Measurements from ENCODE around the gene CSNK1G2. TPM values are rescaled to one million over a fixed set of nuclear protein-coding genes. Genes with fewer than 3 reads are reported as not detected.
A peak's percentile ranks its signal among the peaks of the same experiment; 100 is the strongest.

The CSNK1G2 gene
- total RNA-seq, 3 donors from 2014 or later = 31.5 to 76.7 (median 68.2) TPM

DNA sequence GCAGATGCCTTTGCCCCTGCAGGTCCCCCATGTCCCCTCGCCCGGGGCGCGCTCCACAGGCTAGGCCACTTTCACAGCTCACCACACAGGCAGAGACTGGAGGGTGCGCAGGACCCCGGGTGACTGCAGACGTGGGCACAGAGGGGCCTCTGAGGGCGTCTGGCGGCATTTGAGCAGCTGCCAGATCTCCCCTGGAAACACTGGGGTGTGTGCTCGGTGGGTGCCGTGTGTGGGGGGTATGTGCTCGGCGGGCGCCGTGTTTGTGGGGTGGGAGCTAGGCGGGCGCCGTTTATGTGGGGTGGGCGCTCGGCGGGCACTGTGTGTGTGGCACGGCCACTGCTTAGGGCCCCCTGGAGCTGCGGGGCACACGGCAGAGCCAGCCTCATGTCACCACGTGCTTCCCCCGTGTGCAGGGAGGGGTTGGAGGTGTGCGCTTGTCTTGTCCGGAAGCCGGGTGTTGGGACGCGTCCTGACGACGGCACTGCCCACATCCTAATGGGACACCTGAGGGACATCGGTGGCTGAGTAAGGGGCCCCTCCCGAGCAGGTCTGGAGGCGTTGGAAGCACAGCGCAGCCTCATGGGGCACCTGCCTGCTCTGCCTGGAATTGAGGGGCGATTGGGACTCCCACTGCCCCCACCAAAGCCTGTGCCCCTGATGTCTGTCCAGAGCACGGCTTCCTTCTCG, 16.7 kb downstream of the CSNK1G2 start:
- no peak for TF ChIP-seq POLR2A (IDR thresholded peaks at IDR 0.05)
- TF ChIP-seq, protein P1, sequence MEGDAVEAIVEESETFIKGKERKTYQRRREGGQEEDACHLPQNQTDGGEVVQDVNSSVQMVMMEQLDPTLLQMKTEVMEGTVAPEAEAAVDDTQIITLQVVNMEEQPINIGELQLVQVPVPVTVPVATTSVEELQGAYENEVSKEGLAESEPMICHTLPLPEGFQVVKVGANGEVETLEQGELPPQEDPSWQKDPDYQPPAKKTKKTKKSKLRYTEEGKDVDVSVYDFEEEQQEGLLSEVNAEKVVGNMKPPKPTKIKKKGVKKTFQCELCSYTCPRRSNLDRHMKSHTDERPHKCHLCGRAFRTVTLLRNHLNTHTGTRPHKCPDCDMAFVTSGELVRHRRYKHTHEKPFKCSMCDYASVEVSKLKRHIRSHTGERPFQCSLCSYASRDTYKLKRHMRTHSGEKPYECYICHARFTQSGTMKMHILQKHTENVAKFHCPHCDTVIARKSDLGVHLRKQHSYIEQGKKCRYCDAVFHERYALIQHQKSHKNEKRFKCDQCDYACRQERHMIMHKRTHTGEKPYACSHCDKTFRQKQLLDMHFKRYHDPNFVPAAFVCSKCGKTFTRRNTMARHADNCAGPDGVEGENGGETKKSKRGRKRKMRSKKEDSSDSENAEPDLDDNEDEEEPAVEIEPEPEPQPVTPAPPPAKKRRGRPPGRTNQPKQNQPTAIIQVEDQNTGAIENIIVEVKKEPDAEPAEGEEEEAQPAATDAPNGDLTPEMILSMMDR (IDR thresholded peaks at IDR 0.05) = no peak
- no peak for TF ChIP-seq POLR2AphosphoS5 (IDR thresholded peaks at IDR 0.05)
- Histone ChIP-seq H3K27me3 (no peaks in the 10 kb centered on the region), H3K27ac (no peak overlapping the region)

DNA sequence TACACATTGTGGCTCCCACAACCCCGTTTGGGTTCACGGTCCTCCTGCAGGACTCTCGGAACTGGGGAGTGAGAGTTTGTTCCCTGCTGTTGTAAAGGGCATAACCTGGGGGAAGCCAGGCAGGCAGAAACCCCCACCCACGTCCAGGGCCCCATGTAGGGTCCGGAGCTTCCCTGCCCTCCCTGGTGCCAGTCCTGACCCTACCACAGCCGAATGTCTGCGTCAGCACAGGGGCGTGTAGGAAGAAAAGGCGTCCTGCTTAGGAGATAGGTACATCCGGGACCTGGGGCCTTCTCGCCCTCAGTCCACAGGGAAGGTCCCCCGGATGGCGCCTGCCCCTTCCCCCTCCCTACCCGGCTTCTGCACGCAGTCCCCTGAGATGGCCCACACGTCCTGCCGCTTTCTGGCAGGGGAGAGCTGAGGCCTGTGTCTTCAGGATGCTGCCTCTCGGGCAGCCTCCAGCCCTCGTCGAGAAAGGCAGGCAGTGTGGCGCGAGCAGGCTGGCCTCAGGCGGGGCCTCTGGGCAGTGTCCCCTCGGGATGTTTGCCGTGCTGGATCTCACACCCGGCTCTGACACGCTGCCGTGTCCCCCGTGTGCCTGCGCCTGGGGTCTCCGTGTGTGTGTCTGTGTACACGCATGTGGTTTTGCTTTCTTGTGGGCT, 19.1 kb downstream of the CSNK1G2 start:
- Histone ChIP-seq H3K36me3 (no peaks in the 10 kb centered on the region), H3K27me3 (no peaks in the 10 kb centered on the region), H3K4me1 (no peaks in the 10 kb centered on the region), H3K9me3 (no peaks in the 10 kb centered on the region), H3K4me3 (no peak overlapping the region), H3K27ac (no peak overlapping the region)
- TF ChIP-seq POLR2A (IDR thresholded peaks at IDR 0.05) (no peak), POLR2AphosphoS5 (IDR thresholded peaks at IDR 0.05) (no peak)
- TF ChIP-seq, protein P1 (IDR thresholded peaks at IDR 0.05) = no peak
- intact Hi-C loops (cut with DNase I; ENCODE audit: low total_unique reads) = no loop called here
- DNase-seq (ENCODE audit: low spot score in 2 of 2) = no peak

More for the DNA sequence above, 16.7 kb downstream of the CSNK1G2 start:
- intact Hi-C loops (cut with DNase I; ENCODE audit: low total_unique reads) = no loop called here
- Histone ChIP-seq H3K36me3 (no peaks in the 10 kb centered on the region), H3K9me3 (no peaks in the 10 kb centered on the region), H3K4me3 (no peak overlapping the region), H3K4me1 (no peaks in the 10 kb centered on the region)
- DNase-seq (ENCODE audit: low spot score in 2 of 2) = no peak

DNA sequence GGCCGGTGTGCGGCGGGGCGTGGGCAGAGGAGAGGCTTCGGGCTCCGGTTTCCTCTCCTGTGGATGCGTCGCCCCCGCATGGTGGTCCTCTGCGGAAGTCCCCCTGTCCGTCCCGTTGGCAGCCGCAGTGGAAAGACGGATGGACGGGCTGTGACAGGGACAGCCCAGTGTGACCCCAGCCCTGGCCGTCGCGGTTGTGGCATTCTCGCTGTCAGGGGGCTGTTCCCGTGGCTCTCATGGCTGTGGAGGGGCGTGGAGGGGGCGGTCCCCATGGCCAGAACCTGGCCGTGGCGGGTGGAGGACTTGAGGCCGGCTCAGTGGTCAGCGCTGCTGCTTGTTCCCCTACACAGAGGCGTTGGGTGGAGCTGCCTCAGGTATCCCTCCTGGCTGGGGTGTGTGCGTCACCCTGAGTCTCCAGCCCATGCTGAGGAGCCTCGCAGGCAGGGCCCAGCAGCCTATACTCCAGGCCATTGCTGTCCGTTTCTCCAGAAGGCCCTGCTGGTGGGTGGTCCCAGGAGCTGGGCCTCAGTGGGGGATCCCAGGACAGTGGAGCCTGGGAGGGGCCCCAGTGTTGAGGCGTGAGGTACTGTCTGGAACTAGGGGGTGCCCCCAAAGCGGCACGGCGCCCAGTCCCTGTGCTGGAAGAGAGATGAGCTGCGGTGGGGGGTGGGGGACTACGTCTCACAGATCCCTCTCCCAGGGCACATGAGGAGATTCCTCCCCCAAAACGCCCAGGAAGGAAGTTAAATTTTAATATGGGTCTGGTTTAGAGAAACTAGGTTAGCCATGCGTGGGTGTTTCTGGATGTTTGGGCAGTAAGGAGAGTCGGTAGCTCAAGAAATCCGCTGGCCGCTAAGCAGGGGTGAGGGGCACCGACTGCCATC, 20.3 kb downstream of the CSNK1G2 start:
- TF ChIP-seq POLR2AphosphoS5 (IDR thresholded peaks at IDR 0.05) = no peak
- TF ChIP-seq, protein P1 (IDR thresholded peaks at IDR 0.05) = no peak
- no peak for TF ChIP-seq POLR2A (IDR thresholded peaks at IDR 0.05)
- Histone ChIP-seq H3K27ac (peak overlapping the region in 1 of 2 donors; percentile 43), H3K9me3 (no peaks in the 10 kb centered on the region), H3K4me3 (peak overlapping the region in 1 of 3 donors; percentile 22), H3K27me3 (no peaks in the 10 kb centered on the region), H3K36me3 (no peaks in the 10 kb centered on the region), H3K4me1 (no peaks in the 10 kb centered on the region)
- intact Hi-C loops (cut with DNase I; ENCODE audit: low total_unique reads) = no loop called here
- DNase-seq (ENCODE audit: low spot score in 2 of 2) = no peak

DNA sequence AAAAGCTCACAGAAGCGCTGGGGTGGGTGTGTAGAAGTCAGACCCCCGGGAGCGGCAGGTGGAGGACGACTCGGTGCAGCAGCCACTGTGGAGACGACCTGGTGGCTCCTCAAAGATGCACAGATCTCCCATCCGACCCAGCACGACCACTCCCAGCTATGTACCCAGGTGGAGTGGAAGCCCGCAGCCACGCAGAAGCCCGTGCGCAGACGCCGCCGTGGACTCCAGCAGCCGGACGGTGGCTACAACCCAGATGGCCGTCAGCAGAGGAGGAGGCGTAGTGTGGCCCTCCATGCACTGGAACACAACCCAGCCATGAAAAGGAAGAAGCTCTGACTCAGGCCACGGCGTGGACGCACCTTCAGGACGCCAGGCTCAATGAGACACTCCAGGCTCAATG, 21.7 kb downstream of the CSNK1G2 start:
- intact Hi-C loops (cut with DNase I; ENCODE audit: low total_unique reads) = no loop called here
- Histone ChIP-seq H3K27me3 (no peaks in the 10 kb centered on the region), H3K9me3 (no peaks in the 10 kb centered on the region), H3K27ac (no peak overlapping the region), H3K4me3 (no peak overlapping the region), H3K4me1 (no peaks in the 10 kb centered on the region), H3K36me3 (no peaks in the 10 kb centered on the region)
- TF ChIP-seq POLR2A (IDR thresholded peaks at IDR 0.05) (no peak), POLR2AphosphoS5 (IDR thresholded peaks at IDR 0.05) (no peak)
- TF ChIP-seq, protein P1 (IDR thresholded peaks at IDR 0.05) = no peak
- no peak for DNase-seq (ENCODE audit: low spot score in 2 of 2)
